HUES48 (cell line): ENCODE data around the gene SLC25A45.

Source experiments
- H3K27ac ChIP-seq: one replicate; pipeline ENCODE4 v1.7.0; 2013; ENCODE audit warnings: low read depth, low read length, inconsistent platforms
- H3K27me3 ChIP-seq: 2 replicates; pipeline ENCODE4 v1.6.1; 2013; ENCODE audit warnings: mild to moderate bottlenecking, low read length; ENCODE audit not compliant: control insufficient read depth, insufficient read depth
- H3K36me3 ChIP-seq: 2 replicates; pipeline ENCODE4 v1.6.1; 2013; ENCODE audit warnings: low read length; ENCODE audit not compliant: control insufficient read depth, insufficient read depth
- H3K4me1 ChIP-seq: 2 replicates; pipeline ENCODE4 v1.6.1; 2013; ENCODE audit warnings: mild to moderate bottlenecking, low read length; ENCODE audit not compliant: control insufficient read depth, insufficient read depth
- H3K4me3 ChIP-seq: 2 replicates; pipeline ENCODE4 v1.5.1; 2013; ENCODE audit warnings: mild to moderate bottlenecking, low read depth, low read length
- H3K9ac ChIP-seq: 2 replicates; pipeline ENCODE4 v1.6.1; 2013; ENCODE audit warnings: mild to moderate bottlenecking, low read depth, low read length, moderate library complexity
- H3K9me3 ChIP-seq: 2 replicates; pipeline ENCODE4 v1.6.1; 2013; ENCODE audit warnings: low read length; ENCODE audit not compliant: control insufficient read depth, insufficient read depth

SLC25A45 gene

GRCh38 chr11:65425971-65426838 is 43.8 kb upstream of the SLC25A45 start:
- Histone ChIP-seq H3K36me3 (no peaks in the 10 kb centered on the region), H3K4me3 (peak overlapping the region; percentile 60), H3K4me1 (peaks cover 85% of the 10 kb centered on the region), H3K9me3 (no peaks in the 10 kb centered on the region), H3K27me3 (no peaks in the 10 kb centered on the region), H3K27ac (peak overlapping the region; percentile 55), H3K9ac (no peak overlapping the region; the same call in 1 of the 2 replicates)

- no peaks in the 10 kb centered on the region for H3K9me3 ChIP-seq
- H3K27ac ChIP-seq = peak overlapping the region; percentile 34
- H3K4me3 ChIP-seq = peak overlapping the region; percentile 60
- H3K27me3 ChIP-seq = no peaks in the 10 kb centered on the region
- no peaks in the 10 kb centered on the region for H3K36me3 ChIP-seq
- H3K4me1 ChIP-seq = peaks cover 84% of the 10 kb centered on the region
- peak overlapping the region; percentile 28; the same call in 1 of the 2 replicates for H3K9ac ChIP-seq
Observed at GRCh38 chr11:65425105-65425970, 42.9 kb upstream of the SLC25A45 start.

GRCh38 chr11:65424205-65425104 is 42.0 kb upstream of the SLC25A45 start:
- peaks cover 83% of the 10 kb centered on the region for H3K4me1 ChIP-seq
- peak overlapping the region; percentile 34 for H3K27ac ChIP-seq
- no peaks in the 10 kb centered on the region for H3K36me3 ChIP-seq
- H3K9ac ChIP-seq = peak overlapping the region; percentile 41
- H3K4me3 ChIP-seq = peak overlapping the region; percentile 60
- no peaks in the 10 kb centered on the region for H3K27me3 ChIP-seq
- H3K9me3 ChIP-seq = no peaks in the 10 kb centered on the region

GRCh38 chr11:65423516-65424204 is 41.2 kb upstream of the SLC25A45 start:
- Histone ChIP-seq H3K4me1 (peaks cover 83% of the 10 kb centered on the region), H3K9me3 (no peaks in the 10 kb centered on the region), H3K27me3 (no peaks in the 10 kb centered on the region), H3K27ac (peak overlapping the region; percentile 98), H3K36me3 (no peaks in the 10 kb centered on the region), H3K4me3 (peak overlapping the region; percentile 60), H3K9ac (peak overlapping the region; percentile 80)

- Histone ChIP-seq H3K27ac (peak within 1 kb of the TSS; percentile 98), H3K9ac (peak within 1 kb of the TSS; percentile 80), H3K4me3 (peak within 1 kb of the TSS; percentile 60), H3K27me3 (no peaks in the 10 kb centered on the region), H3K9me3 (no peaks in the 10 kb centered on the region), H3K4me1 (peaks cover 81% of the 10 kb centered on the region), H3K36me3 (no peaks in the 10 kb centered on the region)
Observed at GRCh38 chr11:65422633-65423515, 40.4 kb upstream of the SLC25A45 start, which contains the start of gene NEAT1. NEAT1 (plus strand) TSS chr11:65422798.

GRCh38 chr11:65421794-65422632 is 39.6 kb upstream of the SLC25A45 start:
- H3K4me1 ChIP-seq = peaks cover 84% of the 10 kb centered on the region
- peak overlapping the region; percentile 98 for H3K27ac ChIP-seq
- H3K4me3 ChIP-seq = peak overlapping the region; percentile 60

GRCh38 chr11:65420979-65421793 is 38.7 kb upstream of the SLC25A45 start:
- Histone ChIP-seq H3K27ac (peak overlapping the region; percentile 98), H3K9ac (peak overlapping the region; percentile 41), H3K27me3 (no peaks in the 10 kb centered on the region), H3K4me3 (peak overlapping the region; percentile 60; the same call in 1 of the 2 replicates), H3K4me1 (peaks cover 82% of the 10 kb centered on the region), H3K36me3 (no peaks in the 10 kb centered on the region), H3K9me3 (no peaks in the 10 kb centered on the region)

More at GRCh38 chr11:65421794-65422632, 39.6 kb upstream of the SLC25A45 start:
- no peaks in the 10 kb centered on the region for H3K27me3 ChIP-seq
- peak overlapping the region; percentile 80 for H3K9ac ChIP-seq
- no peaks in the 10 kb centered on the region for H3K9me3 ChIP-seq
- no peaks in the 10 kb centered on the region for H3K36me3 ChIP-seq

- H3K36me3 ChIP-seq = no peaks in the 10 kb centered on the region
- H3K9ac ChIP-seq = no peak overlapping the region
- peaks cover 80% of the 10 kb centered on the region for H3K4me1 ChIP-seq
- no peaks in the 10 kb centered on the region for H3K27me3 ChIP-seq
- H3K27ac ChIP-seq = peak overlapping the region; percentile 98
- no peak overlapping the region for H3K4me3 ChIP-seq
- H3K9me3 ChIP-seq = no peaks in the 10 kb centered on the region
Observed at GRCh38 chr11:65420506-65420905, 38.1 kb upstream of the SLC25A45 start.
